H7 (cell line): ENCODE data around the gene ZNF175. TPM values are rescaled to one million over a fixed set of nuclear protein-coding genes. Genes with fewer than 3 reads are reported as not detected.
"Not testable (repeated sequence)": the region's sequence is repeated elsewhere in the genome, so short reads cannot be mapped to it uniquely, and the experiment has no call there.

Source experiments
- DNase-seq: peaks from one replicate; pipeline ENCODE4 v3.0.0; 2012
- H3K27me3 ChIP-seq: 2 replicates; pipeline ENCODE4 v1.6.0; 2011; ENCODE audit warnings: mild to moderate bottlenecking, low read length; ENCODE audit not compliant: control insufficient read depth, insufficient read depth
- H3K36me3 ChIP-seq: replicated peaks from 2 replicates; pipeline ENCODE4 v1.5.1; 2011; ENCODE audit warnings: low read length; ENCODE audit not compliant: control insufficient read depth, insufficient read depth
- H3K4me3 ChIP-seq: 2 replicates; pipeline ENCODE4 v1.5.1; 2011; ENCODE audit warnings: low read depth, mild to moderate bottlenecking, control low read depth, low read length, moderate library complexity; ENCODE audit not compliant: insufficient read depth
- total RNA-seq: library from RNA; depleted of rRNA; stranded (reverse); fragments of >200 nt; shearing (Covaris generic); gene quantifications from 2 replicates; pipeline ENCODE4 v1.2.3, GENCODE V29; 2014; rRNA removed

Gene ZNF175
- total RNA-seq, 1 experiment from 2014 or later: 2.4 TPM

- Histone ChIP-seq H3K4me3 (no peak overlapping the region), H3K27me3 (no peaks in the 10 kb centered on the region), H3K36me3 (no peaks in the 10 kb centered on the region)
- no peak for DNase-seq
Observed at GRCh38 chr19:51615991-51616390, 44.9 kb downstream of the ZNF175 start.

DNA sequence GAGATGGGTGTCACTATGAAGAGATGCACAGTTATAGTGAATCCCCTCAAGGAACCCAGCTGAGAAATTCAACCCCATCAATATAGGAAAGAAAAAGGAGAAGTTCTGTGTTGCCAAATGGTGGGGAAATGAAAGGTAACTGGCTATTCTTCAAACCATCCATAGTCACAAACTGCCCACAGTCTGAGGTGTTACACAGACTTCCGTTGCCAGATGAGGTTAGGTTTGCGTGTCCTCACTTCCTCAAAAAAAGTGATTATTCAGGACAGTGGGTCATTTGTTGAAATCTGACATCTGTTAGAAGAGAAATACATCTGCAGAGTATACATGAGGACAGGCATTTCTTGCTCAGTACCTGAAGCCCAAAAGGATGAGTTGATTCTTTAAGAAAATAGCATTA lies 50.1 kb downstream of the ZNF175 start:
- Histone ChIP-seq H3K4me3 (no peak overlapping the region), H3K36me3 (no peaks in the 10 kb centered on the region), H3K27me3 (no peaks in the 10 kb centered on the region)
- DNase-seq: no peak

- H3K36me3 ChIP-seq: no peaks in the 10 kb centered on the region
- no peak overlapping the region for H3K4me3 ChIP-seq
- no peak for DNase-seq
- H3K27me3 ChIP-seq: no peaks in the 10 kb centered on the region
Observed at GRCh38 chr19:51626675-51627074, 55.6 kb downstream of the ZNF175 start.

DNA sequence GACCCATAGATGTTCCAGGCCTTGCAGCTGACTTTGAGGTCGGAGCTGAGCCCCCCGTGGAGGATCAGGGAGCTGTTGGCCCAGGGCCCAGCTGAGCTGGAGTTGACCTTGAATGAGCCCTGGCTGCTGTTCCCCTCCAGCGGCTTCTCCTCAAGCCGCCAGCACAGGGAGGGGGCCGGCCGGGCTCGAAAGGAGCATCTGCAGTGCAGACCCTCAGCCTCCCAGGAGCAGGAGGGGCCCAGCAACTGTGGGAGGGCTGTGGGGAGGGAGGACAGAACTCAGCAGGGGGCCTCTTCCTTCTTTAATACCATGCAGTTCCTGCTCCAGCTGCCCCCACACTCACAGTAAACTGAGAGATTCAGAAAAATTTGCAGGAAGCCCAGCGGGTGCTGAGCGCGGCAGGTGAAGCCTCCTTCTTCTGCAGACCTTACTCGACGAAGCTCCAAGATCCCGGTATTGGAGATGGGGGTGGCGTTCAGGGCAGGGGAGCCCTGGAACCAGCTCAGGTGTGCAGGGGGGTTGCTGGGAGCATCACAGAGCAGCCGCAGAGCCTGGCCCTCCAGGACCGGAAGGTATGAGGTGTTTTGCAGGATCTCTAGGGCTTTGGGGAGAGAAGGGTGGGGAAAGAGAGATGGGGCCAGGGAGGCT lies 56.5 kb downstream of the ZNF175 start:
- DNase-seq: no peak
- H3K36me3 ChIP-seq: no peaks in the 10 kb centered on the region
- H3K4me3 ChIP-seq: no peak overlapping the region
- no peaks in the 10 kb centered on the region for H3K27me3 ChIP-seq

- no peaks in the 10 kb centered on the region for H3K27me3 ChIP-seq
- no peaks in the 10 kb centered on the region for H3K36me3 ChIP-seq
- no peak overlapping the region for H3K4me3 ChIP-seq
- no peak for DNase-seq
Observed at GRCh38 chr19:51628153-51628939, 57.3 kb downstream of the ZNF175 start.

GRCh38 chr19:51630315-51630714 lies 59.2 kb downstream of the ZNF175 start, which contains the start of gene SIGLEC5:
Gene SIGLEC5, minus strand, starts transcription at chr19:51630401. Its CDS starts 66 bp downstream, at chr19:51630335.
- not testable (repeated sequence) for DNase-seq, H3K4me3 ChIP-seq, H3K36me3 ChIP-seq, H3K27me3 ChIP-seq

DNA sequence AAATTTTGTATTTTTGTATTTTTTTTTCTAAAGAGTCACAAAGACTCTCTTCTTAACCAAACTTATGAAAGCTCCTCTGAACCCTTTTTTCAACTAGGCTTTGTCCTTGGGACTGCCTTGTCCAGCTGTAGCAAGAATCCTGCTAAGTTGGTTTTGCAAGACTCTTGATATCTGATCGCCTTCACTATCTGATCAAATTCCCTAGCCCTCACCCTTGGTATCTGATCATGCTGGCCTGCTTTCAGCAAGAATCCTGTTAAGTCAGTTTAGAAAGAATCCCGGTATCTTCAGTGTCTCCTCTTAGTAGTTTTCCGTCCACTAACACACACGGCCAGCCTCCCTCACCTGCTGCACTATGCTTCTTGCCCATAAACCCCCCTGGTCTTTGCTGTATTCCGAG lies 61.0 kb downstream of the ZNF175 start:
- DNase-seq: no peak
- Histone ChIP-seq H3K4me3 (no peak overlapping the region), H3K27me3 (no peaks in the 10 kb centered on the region), H3K36me3 (no peaks in the 10 kb centered on the region)

GRCh38 chr19:51637362-51637978 lies 66.4 kb downstream of the ZNF175 start:
- DNase-seq: peak; percentile 64
- no peak overlapping the region for H3K4me3 ChIP-seq
- H3K27me3 ChIP-seq: no peaks in the 10 kb centered on the region
- H3K36me3 ChIP-seq: no peaks in the 10 kb centered on the region

- no peaks in the 10 kb centered on the region for H3K27me3 ChIP-seq
- no peak for DNase-seq
- no peaks in the 10 kb centered on the region for H3K36me3 ChIP-seq
Observed at GRCh38 chr19:51639916-51640315, 68.8 kb downstream of the ZNF175 start.

GRCh38 chr19:51640386-51640785 lies 69.3 kb downstream of the ZNF175 start:
- no peaks in the 10 kb centered on the region for H3K36me3 ChIP-seq
- no peaks in the 10 kb centered on the region; the same call in 1 of the 2 replicates for H3K27me3 ChIP-seq
- DNase-seq: no peak
- no peak overlapping the region for H3K4me3 ChIP-seq

More at GRCh38 chr19:51639916-51640315, 68.8 kb downstream of the ZNF175 start:
- H3K4me3 ChIP-seq: no peak overlapping the region

DNA sequence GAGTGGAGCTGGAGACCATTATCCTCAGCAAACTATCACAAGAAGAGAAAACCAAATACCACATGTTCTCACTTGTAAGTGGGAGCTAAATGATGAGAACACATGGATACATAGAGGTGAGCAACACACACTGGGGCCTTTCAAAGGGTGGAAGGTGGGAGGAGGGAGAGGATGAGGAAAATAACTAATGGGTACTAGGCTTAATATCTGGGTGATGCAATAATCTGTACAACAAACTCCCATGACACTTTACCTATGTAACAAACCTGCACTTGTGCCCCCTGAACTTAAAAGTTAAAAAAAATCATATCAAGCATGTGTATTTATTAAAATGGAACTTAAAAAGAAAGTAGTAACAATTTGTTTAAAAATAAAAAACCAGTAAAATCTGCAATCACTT lies 70.6 kb downstream of the ZNF175 start:
- no peak for DNase-seq
- Histone ChIP-seq H3K27me3 (no peaks in the 10 kb centered on the region; the same call in 1 of the 2 replicates), H3K36me3 (no peaks in the 10 kb centered on the region), H3K4me3 (no peak overlapping the region)

Other genes starting within 250 kb of the ZNF175 start
- 9.6 and 13.2 TPM in 2 replicates for gene VSIG10L, start 229.1 kb upstream of the ZNF175 start, total RNA-seq
- 106 and 125 TPM in 2 replicates for gene ETFB, start 204.9 kb upstream of the ZNF175 start, total RNA-seq
- 0.89 and 1.2 TPM in 2 replicates for gene CLDND2, start 202.3 kb upstream of the ZNF175 start, total RNA-seq
- gene NKG7, start 198.6 kb upstream of the ZNF175 start, total RNA-seq: not detected in 2 replicates
- gene LIM2, start 183.3 kb upstream of the ZNF175 start, total RNA-seq: not detected in 2 replicates
- gene C19orf84, start 180.7 kb upstream of the ZNF175 start, total RNA-seq: 3.2 and 5.4 TPM in 2 replicates
- not detected in 2 replicates for gene SIGLEC10, start 153.6 kb upstream of the ZNF175 start, total RNA-seq
- gene SIGLEC8, start 112.8 kb upstream of the ZNF175 start, total RNA-seq: not detected in 2 replicates
- gene CEACAM18, start 92.7 kb upstream of the ZNF175 start, total RNA-seq: not detected in 2 replicates
- gene SIGLEC12, start 69.5 kb upstream of the ZNF175 start, total RNA-seq: not detected in 2 replicates
- gene SIGLEC6, start 39.6 kb upstream of the ZNF175 start, total RNA-seq: not detected in 2 replicates
- not detected in 2 replicates for gene SIGLEC5, start 59.1 kb downstream of the ZNF175 start, total RNA-seq
- gene SIGLEC14, start 75.5 kb downstream of the ZNF175 start, total RNA-seq: not detected in 2 replicates
- gene SPACA6, start 122.0 kb downstream of the ZNF175 start, total RNA-seq: 6.3 and 15.0 TPM in 2 replicates
- 0.37 TPM in 1 of 2 replicates, not detected in the other for gene HAS1, start 152.7 kb downstream of the ZNF175 start, total RNA-seq
- gene FPR1, start 180.6 kb downstream of the ZNF175 start, total RNA-seq: not detected in 2 replicates
- gene FPR2, start 189.9 kb downstream of the ZNF175 start, total RNA-seq: not detected in 2 replicates
- not detected in 2 replicates for gene FPR3, start 223.9 kb downstream of the ZNF175 start, total RNA-seq